Fibroblast of villous mesenchyme (primary cell): Measurements from ENCODE around the gene LMOD2. TPM values are rescaled to one million over a fixed set of nuclear protein-coding genes. Genes with fewer than 3 reads are reported as not detected.

Source experiments
- DNase-seq: peaks from one replicate; pipeline ENCODE4 v3.0.0-alpha.2; 2010; ENCODE audit warnings: low read depth
- H3K4me3 ChIP-seq: 2 replicates; pipeline ENCODE4 v1.5.1; 2011; ENCODE audit warnings: low read depth, mild to moderate bottlenecking, low read length
- total RNA-seq: library from RNA; depleted of rRNA; stranded (reverse); fragments of >200 nt; gene quantifications from 2 replicates; pipeline ENCODE4 v1.2.3, GENCODE V29; 2012
- TF ChIP-seq, protein P1 (sequence below): IDR thresholded peaks from 2 replicates; pipeline ENCODE4 v1.5.1; 2012; ENCODE audit warnings: low read depth, mild to moderate bottlenecking, low read length; ENCODE audit not compliant: insufficient read depth

Gene LMOD2, protein sequence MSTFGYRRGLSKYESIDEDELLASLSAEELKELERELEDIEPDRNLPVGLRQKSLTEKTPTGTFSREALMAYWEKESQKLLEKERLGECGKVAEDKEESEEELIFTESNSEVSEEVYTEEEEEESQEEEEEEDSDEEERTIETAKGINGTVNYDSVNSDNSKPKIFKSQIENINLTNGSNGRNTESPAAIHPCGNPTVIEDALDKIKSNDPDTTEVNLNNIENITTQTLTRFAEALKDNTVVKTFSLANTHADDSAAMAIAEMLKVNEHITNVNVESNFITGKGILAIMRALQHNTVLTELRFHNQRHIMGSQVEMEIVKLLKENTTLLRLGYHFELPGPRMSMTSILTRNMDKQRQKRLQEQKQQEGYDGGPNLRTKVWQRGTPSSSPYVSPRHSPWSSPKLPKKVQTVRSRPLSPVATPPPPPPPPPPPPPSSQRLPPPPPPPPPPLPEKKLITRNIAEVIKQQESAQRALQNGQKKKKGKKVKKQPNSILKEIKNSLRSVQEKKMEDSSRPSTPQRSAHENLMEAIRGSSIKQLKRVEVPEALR
- not detected in 2 replicates for total RNA-seq

DNA sequence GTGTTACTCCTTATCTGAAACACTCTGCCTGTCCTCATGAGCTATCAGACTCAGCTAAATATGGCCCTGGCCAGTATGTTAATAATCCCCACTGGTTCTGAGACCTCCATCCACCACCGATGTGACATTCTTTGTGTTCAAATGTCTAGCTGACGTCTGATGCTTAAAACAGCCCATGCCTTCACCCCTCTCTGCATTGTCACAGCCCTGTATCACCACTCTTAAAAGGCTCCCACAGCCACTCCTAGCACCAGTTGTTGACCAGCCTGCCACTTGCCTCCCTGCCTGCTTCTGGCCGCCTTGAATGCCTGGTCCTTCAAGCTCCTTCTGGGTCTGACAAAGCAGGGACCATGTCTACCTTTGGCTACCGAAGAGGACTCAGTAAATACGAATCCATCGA is at the start of gene LMOD2:
Gene LMOD2 (plus strand): TSS at position 253 of the 400 bp plus-strand sequence. CDS start 98 bp downstream, at position 351.
- TF ChIP-seq, protein P1, sequence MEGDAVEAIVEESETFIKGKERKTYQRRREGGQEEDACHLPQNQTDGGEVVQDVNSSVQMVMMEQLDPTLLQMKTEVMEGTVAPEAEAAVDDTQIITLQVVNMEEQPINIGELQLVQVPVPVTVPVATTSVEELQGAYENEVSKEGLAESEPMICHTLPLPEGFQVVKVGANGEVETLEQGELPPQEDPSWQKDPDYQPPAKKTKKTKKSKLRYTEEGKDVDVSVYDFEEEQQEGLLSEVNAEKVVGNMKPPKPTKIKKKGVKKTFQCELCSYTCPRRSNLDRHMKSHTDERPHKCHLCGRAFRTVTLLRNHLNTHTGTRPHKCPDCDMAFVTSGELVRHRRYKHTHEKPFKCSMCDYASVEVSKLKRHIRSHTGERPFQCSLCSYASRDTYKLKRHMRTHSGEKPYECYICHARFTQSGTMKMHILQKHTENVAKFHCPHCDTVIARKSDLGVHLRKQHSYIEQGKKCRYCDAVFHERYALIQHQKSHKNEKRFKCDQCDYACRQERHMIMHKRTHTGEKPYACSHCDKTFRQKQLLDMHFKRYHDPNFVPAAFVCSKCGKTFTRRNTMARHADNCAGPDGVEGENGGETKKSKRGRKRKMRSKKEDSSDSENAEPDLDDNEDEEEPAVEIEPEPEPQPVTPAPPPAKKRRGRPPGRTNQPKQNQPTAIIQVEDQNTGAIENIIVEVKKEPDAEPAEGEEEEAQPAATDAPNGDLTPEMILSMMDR, result no peak
- no peak within 1 kb of the TSS for H3K4me3 ChIP-seq
- no peak for DNase-seq

DNA sequence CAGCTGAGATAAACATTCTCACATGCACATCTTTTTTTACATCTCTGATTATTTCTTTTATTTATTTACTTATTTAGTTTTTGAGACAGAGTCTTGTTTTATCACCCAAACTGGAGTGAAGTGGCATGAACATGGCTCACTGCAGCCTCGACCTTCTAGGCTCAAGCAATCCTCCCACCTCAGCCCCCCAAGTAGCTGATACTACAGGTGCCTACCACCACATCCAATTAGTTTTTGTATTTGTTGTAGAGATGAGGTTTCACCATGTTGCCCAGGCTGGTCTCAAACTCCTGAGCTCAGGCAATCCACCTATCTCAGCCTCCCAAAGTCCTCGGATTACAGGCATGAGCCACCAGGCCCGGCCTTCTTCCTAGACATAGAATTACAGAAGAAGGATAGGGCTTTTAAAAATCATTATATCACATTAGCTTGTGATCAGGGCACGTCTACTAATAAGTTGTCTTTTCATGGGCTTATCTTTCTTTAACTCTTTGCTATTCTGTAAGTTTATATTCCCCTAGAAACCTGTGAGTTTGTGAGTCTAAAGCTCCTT is 48.2 kb upstream of the LMOD2 start:
- H3K4me3 ChIP-seq, result no peak overlapping the region
- TF ChIP-seq, protein P1, result no peak
- DNase-seq, result no peak

DNA sequence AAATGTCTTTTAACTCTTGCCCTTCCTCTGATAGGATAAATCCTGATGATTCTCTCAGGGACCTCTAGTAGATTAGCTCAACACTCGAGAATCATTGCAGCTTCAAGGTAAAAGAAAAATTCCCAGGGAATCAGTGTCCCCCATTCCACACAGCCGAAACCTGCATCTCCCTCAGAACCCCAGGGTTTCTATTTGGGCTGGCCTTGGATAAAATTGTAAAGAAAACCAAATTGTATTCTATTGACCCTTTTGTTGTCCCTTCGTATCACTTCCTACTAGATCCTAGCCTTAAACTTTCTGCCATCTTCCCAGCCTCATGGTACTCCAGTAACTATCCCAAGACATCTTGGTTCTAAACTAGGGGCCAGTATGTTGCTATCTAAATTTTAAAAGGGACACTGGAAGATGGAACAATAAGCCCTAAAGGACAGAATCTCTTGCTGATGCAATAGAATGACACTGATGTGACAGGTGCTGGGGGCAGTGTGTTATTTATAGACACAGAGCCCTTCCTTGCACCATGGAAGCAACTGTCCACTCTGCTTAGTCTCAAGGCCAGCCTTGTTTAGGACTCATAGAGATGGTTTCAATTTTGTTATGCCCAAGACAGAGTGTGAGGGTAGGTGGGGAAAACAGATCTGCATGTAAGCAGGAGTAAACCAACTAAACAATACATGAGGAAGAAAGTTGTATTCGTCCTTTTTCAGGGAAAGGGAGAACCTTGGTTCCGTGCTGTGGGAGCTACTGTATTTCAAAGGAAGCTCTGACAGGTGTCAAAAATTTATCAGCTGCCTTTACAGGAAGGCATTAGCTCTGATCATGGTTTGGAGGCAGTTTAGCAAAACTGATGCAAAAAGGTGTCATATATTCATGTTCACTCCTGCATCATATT is 46.4 kb upstream of the LMOD2 start:
- H3K4me3 ChIP-seq, result no peak overlapping the region
- no peak for DNase-seq
- TF ChIP-seq, protein P1, result no peak

DNA sequence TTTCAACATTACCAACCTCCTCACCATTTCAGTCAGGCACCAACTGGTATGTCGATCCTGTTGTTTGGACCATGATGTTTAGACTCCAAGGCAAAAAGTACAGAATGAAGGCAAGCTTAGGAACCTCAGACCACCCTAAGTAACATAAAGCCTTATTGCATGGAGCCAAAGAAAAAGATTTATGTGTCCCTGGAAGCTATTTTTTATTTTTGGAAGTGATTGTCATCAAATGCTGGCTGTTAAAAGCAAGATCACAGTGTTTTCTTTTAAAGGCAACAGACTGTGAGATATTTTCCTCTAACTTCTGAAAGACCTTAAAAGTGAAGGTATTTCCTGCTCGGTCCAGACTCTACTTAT is 45.8 kb upstream of the LMOD2 start:
- TF ChIP-seq, protein P1, result no peak
- DNase-seq, result no peak
- H3K4me3 ChIP-seq, result no peak overlapping the region

DNA sequence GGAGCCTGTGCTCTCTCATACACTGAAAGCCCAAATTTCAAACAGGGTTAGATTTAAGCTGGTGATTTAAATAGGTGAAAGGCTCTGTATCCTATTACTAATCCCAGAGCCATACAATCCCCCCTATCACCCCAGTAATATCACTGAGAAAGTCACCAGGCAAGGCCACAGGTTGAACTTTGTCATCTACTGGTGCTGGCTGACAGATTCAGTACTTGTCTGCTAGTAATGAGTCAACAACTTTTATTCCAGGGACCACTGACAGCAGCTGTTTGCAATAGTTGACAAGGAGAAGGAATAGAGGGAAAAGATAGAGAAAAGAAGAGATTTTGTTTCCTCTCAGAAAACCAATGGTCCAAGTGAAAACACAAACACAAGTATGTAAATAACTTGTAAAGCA is 43.6 kb upstream of the LMOD2 start:
- no peak overlapping the region for H3K4me3 ChIP-seq
- TF ChIP-seq, protein P1, result no peak
- peak; percentile 38 for DNase-seq

DNA sequence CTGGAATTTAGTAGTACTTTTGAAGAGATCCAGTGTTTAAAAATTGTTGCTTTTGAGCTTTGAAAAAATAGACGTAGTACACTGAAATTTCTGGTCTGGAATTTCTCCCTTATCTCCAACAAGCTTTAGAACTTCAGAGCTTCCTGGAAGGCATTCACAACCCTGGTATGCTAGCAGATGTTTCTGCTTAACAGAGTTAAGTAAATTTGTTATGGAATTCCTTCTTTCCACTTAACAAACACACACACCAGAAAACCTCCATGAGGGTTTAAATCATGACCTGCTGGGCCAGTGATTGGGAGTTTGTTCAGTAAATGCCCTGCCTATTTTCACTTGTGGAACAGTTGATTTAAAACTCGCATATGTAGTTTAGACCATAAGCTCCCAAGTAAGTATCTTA is 40.3 kb upstream of the LMOD2 start:
- DNase-seq, result peak; percentile 87
- no peak overlapping the region for H3K4me3 ChIP-seq
- TF ChIP-seq, protein P1, result no peak
